ENCODE results near the gene RSRC1. TPM values are rescaled to one million over a fixed set of nuclear protein-coding genes. Genes with fewer than 3 reads are reported as not detected.
"Not testable (repeated sequence)": the region's sequence is repeated elsewhere in the genome, so short reads cannot be mapped to it uniquely, and the experiment has no call there.

RSRC1 gene
- total RNA-seq, 2 experiments from 2014 or later = 44.9 to 61.6 TPM

DNA sequence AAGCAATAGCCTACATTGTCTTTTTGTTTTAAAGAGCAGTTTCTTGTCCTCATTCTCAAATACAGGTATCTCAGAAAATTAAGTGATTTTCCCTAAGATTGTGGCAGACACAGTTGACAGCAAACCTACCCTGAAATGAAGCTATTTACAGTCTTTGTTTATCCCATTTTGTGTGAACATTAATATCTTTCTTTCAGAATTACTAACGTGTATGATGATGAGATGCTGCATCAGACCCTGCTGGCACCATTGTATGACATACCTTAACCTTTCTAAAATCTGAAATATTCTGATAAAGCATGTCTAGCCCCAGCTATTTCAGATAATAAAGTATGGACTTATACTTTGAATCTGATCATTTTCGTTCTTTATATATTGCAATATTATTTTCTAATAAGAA, 185.9 kb downstream of the RSRC1 start:
- peak; percentile 44 for ATAC-seq
- no peak for DNase-seq
- peaks cover 1% of the 10 kb centered on the region for H3K36me3 Mint-ChIP-seq (ENCODE audit: low read depth)
- H3K27me3 Mint-ChIP-seq = no peaks in the 10 kb centered on the region
- ChIA-PET POLR2A (no interaction called here), CTCF (no interaction called here)
- H3K27ac Mint-ChIP-seq = no peak overlapping the region
- H3K4me3 Mint-ChIP-seq = no peak overlapping the region
- no peaks in the 10 kb centered on the region for H3K9me3 Mint-ChIP-seq (ENCODE audit: low read depth)
- intact Hi-C loops (cut with DNase I, micrococcal nuclease) = no loop called here
- H3K4me1 Mint-ChIP-seq = no peaks in the 10 kb centered on the region

DNA sequence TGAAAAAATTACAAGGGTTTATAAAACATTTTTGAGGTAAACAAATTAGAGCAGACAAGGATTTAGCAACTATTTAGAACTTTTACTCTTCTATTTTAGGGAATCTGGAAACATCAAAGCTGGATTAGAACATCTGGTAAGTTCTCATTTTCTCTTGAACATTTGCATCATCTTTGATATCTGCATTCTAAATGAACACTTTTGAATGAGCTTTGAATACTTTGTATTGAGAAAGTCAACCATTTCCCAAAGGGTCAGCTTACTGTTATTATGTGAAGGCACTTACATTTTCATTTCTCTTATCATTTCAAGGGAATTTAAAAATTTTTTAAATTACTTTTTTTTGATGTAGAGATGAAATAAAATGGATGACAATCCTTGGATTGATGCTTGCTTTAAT, 188.1 kb downstream of the RSRC1 start:
- Mint-ChIP-seq H3K27ac (no peak overlapping the region), H3K27me3 (no peaks in the 10 kb centered on the region), H3K9me3 (ENCODE audit: low read depth) (no peaks in the 10 kb centered on the region), H3K4me3 (no peak overlapping the region), H3K4me1 (no peaks in the 10 kb centered on the region), H3K36me3 (ENCODE audit: low read depth) (peaks cover 3% of the 10 kb centered on the region)
- ATAC-seq (no peak), DNase-seq (no peak)
- intact Hi-C loops (cut with DNase I, micrococcal nuclease) = no loop called here
- CTCF ChIA-PET = interaction anchor here (0.5 to 1.0 kb wide), 2 partner anchors 15 to 159 kb away, joined by 3 to 5 read pairs; no protein-coding TSS in a partner anchor
- POLR2A ChIA-PET = no interaction called here

GRCh38 chr3:158308236-158308928, 198.5 kb downstream of the RSRC1 start:
- ChIA-PET POLR2A (no interaction called here), CTCF (interaction anchor here (0.6 kb wide), 1 partner anchor 72 kb away, joined by 3 read pairs; no protein-coding TSS in a partner anchor)
- ATAC-seq (no peak), DNase-seq (no peak)
- Mint-ChIP-seq H3K4me3 (no peak overlapping the region), H3K27me3 (no peaks in the 10 kb centered on the region), H3K36me3 (ENCODE audit: low read depth) (peaks cover 1% of the 10 kb centered on the region), H3K4me1 (no peaks in the 10 kb centered on the region), H3K9me3 (ENCODE audit: low read depth) (no peaks in the 10 kb centered on the region), H3K27ac (no peak overlapping the region)
- intact Hi-C loops (cut with DNase I, micrococcal nuclease) = no loop called here

- POLR2A ChIA-PET = no interaction called here
- no peak for ATAC-seq
- no peaks in the 10 kb centered on the region for H3K36me3 Mint-ChIP-seq (ENCODE audit: low read depth)
Measured at GRCh38 chr3:158312560-158313141, 202.8 kb downstream of the RSRC1 start.

GRCh38 chr3:158313338-158313927, 203.5 kb downstream of the RSRC1 start:
- ATAC-seq = no peak
- Mint-ChIP-seq H3K27ac (no peak overlapping the region), H3K9me3 (ENCODE audit: low read depth) (no peaks in the 10 kb centered on the region), H3K4me1 (no peaks in the 10 kb centered on the region), H3K27me3 (no peaks in the 10 kb centered on the region), H3K4me3 (no peak overlapping the region), H3K36me3 (ENCODE audit: low read depth) (peaks cover 3% of the 10 kb centered on the region)
- POLR2A ChIA-PET = no interaction called here
- CTCF ChIA-PET = interaction anchor here (0.6 to 1.4 kb wide), 3 partner anchors 16 to 211 kb away, joined by 3 read pairs; no protein-coding TSS in a partner anchor
- DNase-seq = no peak
- intact Hi-C loops (cut with DNase I, micrococcal nuclease) = loop anchor here (2.0 to 5.0 kb wide), 4 partner anchors 206 to 706 kb away; partner anchors contain the start of gene SHOX2 (in 1 of the 2)

More at GRCh38 chr3:158312560-158313141, 202.8 kb downstream of the RSRC1 start:
- no peak overlapping the region for H3K4me3 Mint-ChIP-seq
- no peak overlapping the region for H3K27ac Mint-ChIP-seq
- no peaks in the 10 kb centered on the region for H3K27me3 Mint-ChIP-seq
- CTCF ChIA-PET = interaction anchor here (0.6 to 1.4 kb wide), 5 partner anchors 15 to 1125 kb away, joined by 3 read pairs; no protein-coding TSS in a partner anchor
- H3K9me3 Mint-ChIP-seq (ENCODE audit: low read depth) = no peaks in the 10 kb centered on the region
- no peaks in the 10 kb centered on the region for H3K4me1 Mint-ChIP-seq
- DNase-seq = no peak
- intact Hi-C loops (cut with DNase I, micrococcal nuclease) = loop anchor here (2.0 to 5.0 kb wide), 4 partner anchors 205 to 705 kb away; partner anchors contain the start of gene SHOX2 (in 1 of the 2)

DNA sequence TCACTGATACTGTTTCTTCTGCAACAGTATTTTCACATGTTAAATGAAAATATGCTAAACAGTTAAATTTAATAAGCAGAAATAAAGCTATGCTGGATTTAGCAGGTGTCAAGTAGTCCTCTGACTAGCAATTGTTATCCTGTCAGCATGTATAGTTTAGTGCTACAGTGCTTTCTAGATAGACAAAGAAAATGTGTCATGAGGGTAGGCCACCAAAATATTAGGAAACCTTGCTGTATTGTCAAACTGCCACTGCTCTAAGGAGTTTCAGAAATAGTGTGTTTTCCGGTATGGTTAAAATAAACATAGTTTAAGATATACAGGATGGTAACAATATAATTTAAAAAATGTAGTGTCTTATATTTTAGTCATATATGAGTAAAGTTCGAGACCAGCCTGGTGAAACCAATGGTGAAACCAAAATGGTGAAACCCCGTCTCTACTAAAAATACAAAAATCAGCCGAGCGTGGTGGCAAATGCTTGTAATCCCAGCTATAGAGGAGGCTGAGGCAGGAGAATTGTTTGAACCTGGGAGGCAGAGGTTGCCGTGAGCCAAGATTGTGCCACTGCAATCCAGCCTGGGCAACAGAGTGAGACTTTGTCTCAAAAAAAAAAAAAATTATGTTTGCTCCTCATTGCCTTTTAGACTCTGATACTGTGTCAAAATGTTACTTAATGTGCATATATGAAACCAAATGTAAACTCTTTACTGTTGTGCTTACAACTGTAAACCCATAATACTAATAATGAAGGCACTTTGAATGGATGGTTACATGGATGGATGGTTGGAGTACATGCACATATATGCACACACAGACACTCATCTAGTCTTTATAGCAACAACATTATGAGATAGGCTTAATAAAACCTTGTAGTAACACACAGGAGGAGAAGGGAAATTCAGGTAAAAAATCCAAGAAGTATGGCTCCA, 204.8 kb downstream of the RSRC1 start:
- no peaks in the 10 kb centered on the region for H3K9me3 Mint-ChIP-seq (ENCODE audit: low read depth)
- no peaks in the 10 kb centered on the region for H3K4me1 Mint-ChIP-seq
- POLR2A ChIA-PET = interaction anchor here (0.7 kb wide), 1 partner anchor 12 kb away, joined by 5 read pairs; no protein-coding TSS in a partner anchor
- ATAC-seq (no peak), DNase-seq (no peak)
- no peak overlapping the region for H3K27ac Mint-ChIP-seq
- intact Hi-C loops (cut with DNase I, micrococcal nuclease) = loop anchor here (5.0 kb wide), 3 partner anchors 207 to 707 kb away; partner anchors contain the start of gene SHOX2 (in 1 of the 2)
- H3K36me3 Mint-ChIP-seq (ENCODE audit: low read depth) = peaks cover 3% of the 10 kb centered on the region
- CTCF ChIA-PET = interaction anchor here (0.6 to 0.7 kb wide), 2 partner anchors 38 to 553 kb away, joined by 3 read pairs; no protein-coding TSS in a partner anchor
- H3K4me3 Mint-ChIP-seq = no peak overlapping the region
- no peaks in the 10 kb centered on the region for H3K27me3 Mint-ChIP-seq

DNA sequence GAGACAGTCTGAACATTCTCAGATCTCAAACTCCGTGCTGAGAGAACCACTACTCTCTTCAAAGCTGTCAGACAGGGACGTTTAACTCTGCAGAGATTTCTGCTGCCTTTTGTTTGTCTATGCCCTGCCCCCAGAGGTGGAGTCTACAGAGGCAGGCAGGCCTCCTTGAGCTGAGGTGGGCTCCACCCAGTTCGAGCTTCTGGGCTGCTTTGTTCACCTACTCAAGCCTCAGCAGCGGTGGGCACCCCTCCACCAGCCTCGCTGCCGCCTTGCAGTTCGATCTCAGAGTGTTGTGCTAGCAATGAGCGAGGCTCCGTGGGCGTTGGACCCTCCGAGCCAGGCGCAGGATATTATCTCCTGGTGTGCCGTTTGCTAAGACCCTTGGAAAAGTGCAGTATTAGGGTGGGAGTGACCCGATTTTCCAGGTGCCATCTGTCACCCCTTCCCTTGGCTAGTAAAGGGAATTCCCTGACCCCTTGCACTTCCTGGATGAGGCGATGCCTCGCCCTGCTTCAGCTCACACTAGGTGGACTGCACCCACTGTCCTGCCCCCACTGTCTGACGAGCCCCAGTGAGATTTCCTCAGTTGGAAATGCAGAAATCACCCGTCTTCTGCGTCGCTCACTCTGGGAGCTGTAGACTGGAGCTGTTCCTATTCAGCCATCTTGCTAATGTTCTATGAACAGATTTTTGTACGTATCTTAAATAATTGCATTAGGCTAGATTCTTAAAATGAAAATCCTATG, 220.0 kb downstream of the RSRC1 start:
- H3K9me3 Mint-ChIP-seq (ENCODE audit: low read depth); H3K4me3 Mint-ChIP-seq; DNase-seq; CTCF ChIA-PET; ATAC-seq; intact Hi-C loops (cut with DNase I, micrococcal nuclease); H3K27ac Mint-ChIP-seq; H3K27me3 Mint-ChIP-seq; H3K4me1 Mint-ChIP-seq; POLR2A ChIA-PET: not testable (repeated sequence)
- H3K36me3 Mint-ChIP-seq (ENCODE audit: low read depth) = peaks cover 11% of the 10 kb centered on the region

DNA sequence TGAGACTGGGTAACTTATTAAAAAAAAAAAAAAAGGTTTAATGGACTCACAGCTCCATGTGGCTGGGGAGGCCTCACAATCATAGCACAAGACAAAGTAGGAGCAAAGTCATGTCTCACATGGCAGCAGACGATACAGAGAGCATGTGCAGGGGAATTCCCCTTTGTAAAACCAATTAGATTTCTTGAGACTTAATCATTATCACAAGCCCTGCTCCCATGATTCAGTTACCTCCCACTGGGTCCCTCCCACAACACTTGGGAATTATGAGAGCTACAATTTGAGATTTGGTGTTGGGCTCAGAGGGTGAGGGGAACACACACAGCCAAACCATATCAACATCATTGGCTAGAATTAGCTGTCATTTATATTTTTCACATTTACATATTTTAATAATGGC, 221.0 kb downstream of the RSRC1 start:
- Mint-ChIP-seq H3K27ac (no peak overlapping the region), H3K36me3 (ENCODE audit: low read depth) (peaks cover 14% of the 10 kb centered on the region), H3K9me3 (ENCODE audit: low read depth) (no peaks in the 10 kb centered on the region), H3K4me1 (peaks cover 5% of the 10 kb centered on the region), H3K4me3 (no peak overlapping the region), H3K27me3 (no peaks in the 10 kb centered on the region)
- intact Hi-C loops (cut with DNase I, micrococcal nuclease) = no loop called here
- ATAC-seq (no peak), DNase-seq (no peak)
- POLR2A ChIA-PET = no interaction called here
- CTCF ChIA-PET = no interaction called here

DNA sequence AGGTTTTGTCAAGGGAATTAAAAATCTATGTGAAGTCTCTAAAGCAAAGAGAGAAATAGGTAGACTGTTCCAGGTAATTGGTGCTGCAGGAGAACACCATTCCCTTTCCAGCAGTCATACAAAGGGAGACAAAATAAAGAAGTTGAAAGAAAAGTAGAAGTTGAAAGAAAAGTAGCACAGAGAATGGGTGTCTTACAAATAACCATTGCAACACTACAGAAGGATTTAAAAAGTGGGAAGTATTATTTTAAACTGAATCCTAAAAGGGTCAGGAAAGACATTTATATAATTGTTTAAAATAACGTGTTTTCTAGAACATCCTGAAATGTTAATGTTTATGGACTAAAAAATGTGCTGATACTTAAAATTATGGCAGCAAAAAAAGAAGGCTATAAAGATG, 223.8 kb downstream of the RSRC1 start:
- no peak overlapping the region for H3K4me3 Mint-ChIP-seq
- ChIA-PET CTCF (no interaction called here), POLR2A (no interaction called here)
- peaks cover 16% of the 10 kb centered on the region for H3K36me3 Mint-ChIP-seq (ENCODE audit: low read depth)
- DNase-seq = no peak
- H3K27ac Mint-ChIP-seq = no peak overlapping the region
- H3K9me3 Mint-ChIP-seq (ENCODE audit: low read depth) = no peaks in the 10 kb centered on the region
- ATAC-seq = no peak
- no peaks in the 10 kb centered on the region for H3K27me3 Mint-ChIP-seq
- intact Hi-C loops (cut with DNase I, micrococcal nuclease) = no loop called here
- peaks cover 5% of the 10 kb centered on the region for H3K4me1 Mint-ChIP-seq

- CTCF ChIA-PET = interaction anchor here (1.5 kb wide), 1 partner anchor 30 kb away, joined by 5 read pairs; no protein-coding TSS in a partner anchor
Measured at GRCh38 chr3:158337110-158337509, 227.2 kb downstream of the RSRC1 start.

More at GRCh38 chr3:158337110-158337509, 227.2 kb downstream of the RSRC1 start:
- H3K4me3 Mint-ChIP-seq = no peak overlapping the region
- DNase-seq (no peak), ATAC-seq (no peak)
- intact Hi-C loops (cut with DNase I, micrococcal nuclease) = no loop called here
- H3K27ac Mint-ChIP-seq = no peak overlapping the region
- no peaks in the 10 kb centered on the region for H3K27me3 Mint-ChIP-seq
- H3K9me3 Mint-ChIP-seq (ENCODE audit: low read depth) = peaks cover 7% of the 10 kb centered on the region
- H3K36me3 Mint-ChIP-seq (ENCODE audit: low read depth) = peaks cover 27% of the 10 kb centered on the region
- POLR2A ChIA-PET = no interaction called here
- no peaks in the 10 kb centered on the region for H3K4me1 Mint-ChIP-seq

All from activated CD4-positive, alpha-beta T cell treated with anti-CD3 and anti-CD28 coated beads for 36 hours (primary cell).